OCI-LY1 (cell line): ENCODE measurements around the gene GID8.

Experiments used
- EZH2 ChIP-seq: fragments of 200-600 bp; sonication (generic), shearing (Covaris generic); IDR thresholded peaks from 2 replicates; pipeline ENCODE4 v1.8.0; 2017; ENCODE audit warnings: borderline replicate concordance, mixed run types, mild to moderate bottlenecking, antibody characterized with exemption, low read length, moderate library complexity, mixed read lengths
- TF ChIP-seq, protein P1 (sequence below): fragments of 200-600 bp; sonication (generic), shearing (Covaris generic); IDR thresholded peaks from 2 replicates; pipeline ENCODE4 v1.5.1; 2017; ENCODE audit warnings: mild to moderate bottlenecking, antibody characterized with exemption, low read length, moderate library complexity, mixed read lengths

DNA sequence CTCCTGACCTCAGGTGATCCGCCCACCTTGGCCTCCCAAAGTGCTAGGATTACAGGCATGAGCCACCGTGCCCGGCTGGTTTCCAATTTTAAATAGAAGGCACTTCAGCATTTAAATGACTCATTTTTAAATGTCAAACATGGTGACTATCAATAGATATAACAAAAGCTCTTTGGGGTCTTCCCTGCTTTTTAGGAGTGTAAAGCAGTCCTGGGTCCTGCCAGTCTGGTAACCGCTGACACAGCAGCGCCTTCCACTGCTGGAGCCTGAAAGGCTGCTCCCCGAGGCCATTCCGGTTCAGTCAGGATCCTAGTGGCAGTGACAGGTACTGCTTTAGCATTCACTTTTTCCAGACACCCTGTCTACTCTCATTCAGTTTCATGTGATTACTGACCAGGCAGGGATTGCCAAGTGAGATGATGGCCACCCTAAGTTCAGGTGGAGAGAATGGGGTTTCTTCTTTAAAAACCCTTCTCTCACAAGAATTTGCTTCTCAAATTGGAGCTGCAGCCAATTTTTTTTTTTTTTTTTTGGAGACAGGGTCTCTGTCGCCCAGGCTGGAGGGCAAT lies 16.7 kb upstream of the GID8 start:
- TF ChIP-seq, protein P1, sequence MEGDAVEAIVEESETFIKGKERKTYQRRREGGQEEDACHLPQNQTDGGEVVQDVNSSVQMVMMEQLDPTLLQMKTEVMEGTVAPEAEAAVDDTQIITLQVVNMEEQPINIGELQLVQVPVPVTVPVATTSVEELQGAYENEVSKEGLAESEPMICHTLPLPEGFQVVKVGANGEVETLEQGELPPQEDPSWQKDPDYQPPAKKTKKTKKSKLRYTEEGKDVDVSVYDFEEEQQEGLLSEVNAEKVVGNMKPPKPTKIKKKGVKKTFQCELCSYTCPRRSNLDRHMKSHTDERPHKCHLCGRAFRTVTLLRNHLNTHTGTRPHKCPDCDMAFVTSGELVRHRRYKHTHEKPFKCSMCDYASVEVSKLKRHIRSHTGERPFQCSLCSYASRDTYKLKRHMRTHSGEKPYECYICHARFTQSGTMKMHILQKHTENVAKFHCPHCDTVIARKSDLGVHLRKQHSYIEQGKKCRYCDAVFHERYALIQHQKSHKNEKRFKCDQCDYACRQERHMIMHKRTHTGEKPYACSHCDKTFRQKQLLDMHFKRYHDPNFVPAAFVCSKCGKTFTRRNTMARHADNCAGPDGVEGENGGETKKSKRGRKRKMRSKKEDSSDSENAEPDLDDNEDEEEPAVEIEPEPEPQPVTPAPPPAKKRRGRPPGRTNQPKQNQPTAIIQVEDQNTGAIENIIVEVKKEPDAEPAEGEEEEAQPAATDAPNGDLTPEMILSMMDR: peak; percentile 43; the same call in 1 of the 2 replicates
- no peak for TF ChIP-seq EZH2
